HG03039 (cell line): ENCODE results near the gene KDM5C.

Source experiments
- ATAC-seq: cut with Tn5 transposase; IDR thresholded peaks from one replicate; pipeline ENCODE4 v1.9.1; 2021; ENCODE audit warnings: mild to moderate bottlenecking, moderate library complexity; ENCODE audit not compliant: unreplicated experiment

The KDM5C gene

DNA sequence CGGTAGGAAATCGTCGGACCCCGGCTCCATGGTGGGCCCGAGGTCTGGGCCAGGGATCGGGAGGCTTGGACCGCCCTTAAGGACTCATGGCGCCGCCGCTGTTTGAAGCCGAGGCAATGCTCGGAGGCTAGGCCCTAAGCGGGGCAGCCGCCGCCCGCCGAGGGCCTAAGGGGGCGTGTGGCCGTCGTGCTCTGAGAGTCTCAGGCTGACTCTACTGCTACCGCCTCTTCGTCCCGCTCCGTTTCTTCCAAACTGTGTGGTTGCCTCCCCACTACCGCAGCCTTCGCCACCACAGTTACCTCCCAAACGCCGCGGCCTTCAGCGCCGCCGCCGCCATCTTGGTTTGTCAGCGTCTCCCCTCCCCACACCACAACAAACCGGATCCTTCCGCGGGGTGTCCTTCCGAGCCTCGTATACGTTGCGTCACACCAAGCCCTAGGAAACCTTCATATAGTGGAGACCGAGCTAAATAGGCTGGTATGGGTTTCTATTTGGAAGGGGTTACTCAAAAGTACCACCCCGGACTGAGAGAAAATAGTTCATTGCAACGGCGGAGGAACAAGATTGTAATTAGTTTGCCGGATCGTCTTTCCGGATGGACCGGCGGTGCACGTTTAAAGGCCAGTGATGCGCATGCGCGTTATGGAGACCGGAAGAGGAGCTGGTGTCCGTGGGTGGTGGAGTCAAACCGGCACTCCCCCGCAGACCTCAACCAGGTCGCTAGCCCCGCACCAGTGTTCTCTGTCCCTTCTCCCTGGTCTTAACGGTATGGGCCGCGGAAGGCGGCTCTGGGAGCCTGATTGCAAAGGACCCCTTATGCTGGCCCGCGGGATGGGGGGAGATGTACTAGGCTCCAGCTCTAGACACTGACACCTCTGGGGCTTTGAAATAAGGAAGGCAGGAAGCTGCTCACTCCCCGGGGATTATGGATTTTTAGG is at the start of gene KDM5C:
Gene KDM5C, minus strand, starts transcription at position 348 of the 938 bp plus-strand sequence. Its CDS starts 318 bp downstream, at position 30.
- peak; percentile 57 for ATAC-seq

GRCh38 chrX:53272808-53273337 is 47.9 kb upstream of the KDM5C start:
- ATAC-seq, result no peak

- no peak for ATAC-seq
Measured at GRCh38 chrX:53269536-53270107, 44.6 kb upstream of the KDM5C start.

GRCh38 chrX:53268173-53268572 is 43.2 kb upstream of the KDM5C start:
- ATAC-seq, result no peak

DNA sequence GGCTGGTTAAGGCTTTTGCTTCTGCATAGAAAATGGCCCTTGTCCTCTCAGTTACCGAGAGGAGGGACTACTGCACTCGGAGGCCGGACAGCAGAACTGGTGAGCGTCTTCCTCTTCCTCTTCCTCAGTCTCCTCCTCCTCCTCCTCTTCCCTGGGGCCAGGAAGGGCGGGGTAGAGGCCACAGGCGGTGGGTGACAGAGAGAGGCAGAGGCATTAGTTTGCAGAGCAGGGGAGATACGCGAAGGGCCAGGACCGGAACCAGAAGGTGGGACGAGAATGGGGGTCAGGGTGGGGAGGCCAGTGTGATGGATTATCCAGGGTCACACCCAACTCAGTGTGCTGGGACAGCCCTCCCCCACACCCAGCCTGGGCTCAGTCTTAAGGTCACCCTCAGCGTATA is 41.9 kb upstream of the KDM5C start:
- ATAC-seq, result no peak

DNA sequence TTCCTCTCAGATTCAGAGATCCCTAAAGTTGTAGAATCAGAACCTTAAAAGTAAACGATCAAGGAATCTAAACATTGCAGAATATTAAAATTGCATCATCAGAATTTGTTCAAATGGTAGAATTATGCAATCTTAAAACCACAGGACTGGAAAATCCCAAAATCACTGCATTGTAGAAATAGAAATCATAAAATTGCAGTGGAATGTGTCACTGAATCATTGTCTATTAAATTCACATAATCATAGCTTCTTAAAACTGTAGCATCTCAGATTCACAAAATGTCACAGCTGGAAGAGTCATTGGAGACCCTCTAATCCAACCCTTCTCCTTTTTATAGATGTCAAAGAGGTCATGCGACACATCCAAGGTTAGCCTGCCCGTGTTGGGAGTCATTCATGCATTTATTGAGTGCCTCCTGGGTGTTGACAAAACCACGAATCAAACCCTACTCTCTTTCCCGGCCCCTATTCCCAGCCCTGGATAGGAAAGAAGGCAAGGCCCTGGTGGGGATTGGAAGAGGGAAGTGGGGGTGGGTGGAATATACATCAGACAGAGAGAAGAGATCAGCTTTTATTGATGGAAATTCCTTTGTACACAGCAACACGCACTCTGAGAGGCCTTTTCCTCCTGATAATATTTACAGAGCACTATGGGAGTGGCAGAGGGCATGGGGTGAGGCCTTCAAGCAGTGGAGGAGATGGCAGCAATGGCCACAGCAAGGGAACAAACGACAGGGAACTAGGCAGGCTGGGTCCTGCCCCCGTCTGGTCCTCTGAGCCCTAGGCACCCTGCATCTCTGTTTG is 41.0 kb upstream of the KDM5C start:
- ATAC-seq, result no peak

DNA sequence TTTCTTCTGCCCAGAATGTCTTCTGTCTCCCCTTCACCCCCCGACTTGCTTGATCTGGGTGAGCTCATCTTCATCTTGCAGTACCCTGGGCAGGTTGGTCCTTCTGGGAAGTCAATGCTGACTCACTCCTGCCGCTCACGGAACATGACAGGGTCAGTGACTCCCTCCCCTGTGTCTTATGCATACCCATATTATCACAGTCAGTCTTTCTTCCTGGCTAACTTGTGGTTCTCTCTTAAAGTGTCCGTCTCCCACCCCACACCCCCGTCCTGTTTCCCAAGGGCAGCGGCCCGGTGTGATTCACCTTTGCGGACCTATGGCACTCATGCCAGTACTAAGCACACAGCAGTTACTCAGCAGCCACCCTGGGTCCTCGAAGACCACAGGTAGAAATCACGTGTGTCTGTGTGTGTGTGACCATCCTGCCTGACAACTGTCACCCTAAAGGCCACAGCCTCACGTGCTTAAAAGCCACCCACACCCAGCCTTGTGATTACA is 38.6 kb upstream of the KDM5C start:
- no peak for ATAC-seq

DNA sequence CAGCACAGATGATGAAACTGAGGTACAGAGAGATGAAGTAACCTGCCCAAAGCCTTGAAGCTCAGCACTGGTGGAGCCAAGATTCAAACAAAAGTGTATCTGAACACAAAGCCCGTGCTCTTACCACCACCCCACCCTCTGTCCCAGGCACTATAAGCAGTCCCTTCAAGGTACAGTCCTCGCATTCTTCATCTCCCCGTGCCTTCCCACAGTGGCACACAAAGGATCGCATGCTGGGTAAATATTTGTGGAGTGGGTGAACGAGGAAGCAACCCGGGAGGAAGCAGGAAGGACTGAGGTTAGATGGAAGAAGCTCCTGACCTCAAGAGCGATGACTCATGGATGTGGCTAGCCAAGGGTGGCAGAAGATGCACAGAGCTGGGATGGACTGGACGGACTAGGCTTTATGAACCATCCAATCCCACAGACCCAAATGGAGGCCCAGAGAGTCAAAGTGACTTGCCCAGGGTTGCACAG is 37.9 kb upstream of the KDM5C start:
- ATAC-seq, result no peak

GRCh38 chrX:53262189-53262917 is 37.3 kb upstream of the KDM5C start:
- ATAC-seq, result no peak

DNA sequence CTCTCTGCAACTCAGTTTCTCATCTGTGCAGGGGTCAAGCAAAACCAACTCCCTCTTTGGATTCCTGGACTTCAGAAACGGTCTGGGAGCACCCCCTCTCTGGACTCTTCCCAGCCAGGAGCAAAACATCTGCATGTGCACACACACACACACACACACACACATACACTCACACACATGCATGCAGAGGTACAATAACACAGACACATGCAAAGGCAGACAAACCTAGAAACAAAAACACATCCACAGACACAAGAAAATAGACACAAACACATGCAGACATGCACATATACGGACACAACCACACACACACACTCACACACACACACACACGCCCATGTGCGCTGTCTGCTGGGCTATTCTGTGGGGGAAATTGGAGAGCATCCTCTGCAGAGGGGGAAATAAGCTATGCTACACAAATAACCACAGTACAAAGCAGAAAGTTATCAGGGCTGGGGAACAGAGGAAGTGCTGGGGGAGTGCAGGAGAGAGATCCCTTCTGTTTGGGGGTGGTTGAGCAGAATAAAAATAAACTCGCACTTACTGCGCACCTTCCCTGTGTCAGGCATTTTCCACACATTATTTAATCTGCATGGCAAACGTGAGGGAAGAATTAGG is 36.5 kb upstream of the KDM5C start:
- ATAC-seq, result no peak

GRCh38 chrX:53260836-53261235 is 35.8 kb upstream of the KDM5C start:
- no peak for ATAC-seq

- no peak for ATAC-seq
Measured at GRCh38 chrX:53257670-53258423, 32.8 kb upstream of the KDM5C start.

DNA sequence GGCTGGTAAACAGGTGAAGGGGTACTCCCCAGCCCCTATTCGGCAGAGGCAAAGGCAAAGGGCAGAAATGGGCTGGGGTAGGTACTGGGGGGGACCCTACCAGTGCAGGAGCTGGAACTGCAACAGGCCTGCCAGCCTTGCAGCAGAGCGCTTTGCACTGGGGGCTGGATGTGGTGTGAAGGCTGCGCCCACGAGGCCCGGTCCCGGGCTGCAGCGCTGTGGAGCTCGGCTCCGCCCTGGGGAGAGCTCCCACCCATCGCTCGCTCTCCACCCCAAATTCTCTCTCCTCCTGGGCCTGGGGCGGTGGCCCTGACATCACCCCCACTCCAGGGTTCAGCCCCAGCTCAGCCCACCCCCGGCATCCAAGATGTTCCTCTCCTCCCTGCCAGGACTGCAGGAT is 32.2 kb upstream of the KDM5C start:
- no peak for ATAC-seq

- ATAC-seq, result no peak
Measured at GRCh38 chrX:53256446-53257041, 31.5 kb upstream of the KDM5C start.

DNA sequence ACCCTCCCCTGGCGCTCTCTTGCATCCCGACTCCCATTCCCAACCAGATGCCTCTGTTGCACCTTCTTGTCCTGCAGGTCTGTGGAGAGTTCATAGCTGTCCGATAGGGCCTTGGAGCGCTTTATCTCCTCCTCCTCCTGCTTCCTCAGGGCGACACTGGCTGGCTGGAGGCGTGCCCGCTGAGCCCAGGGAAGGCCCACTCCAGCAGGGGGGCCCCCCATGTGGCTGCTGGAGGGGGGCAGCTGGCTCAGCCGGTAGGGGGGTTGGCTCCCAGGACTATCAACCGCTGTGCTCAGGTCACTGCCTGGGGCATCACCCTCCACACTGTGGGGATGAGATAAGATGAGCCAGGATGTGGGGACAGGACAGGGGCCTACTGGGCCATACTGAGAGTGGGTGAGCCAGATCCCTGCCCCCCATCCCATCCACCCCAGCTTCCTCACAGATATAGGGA is 30.8 kb upstream of the KDM5C start:
- no peak for ATAC-seq

GRCh38 chrX:53254570-53255461 is 29.8 kb upstream of the KDM5C start:
- ATAC-seq, result no peak

DNA sequence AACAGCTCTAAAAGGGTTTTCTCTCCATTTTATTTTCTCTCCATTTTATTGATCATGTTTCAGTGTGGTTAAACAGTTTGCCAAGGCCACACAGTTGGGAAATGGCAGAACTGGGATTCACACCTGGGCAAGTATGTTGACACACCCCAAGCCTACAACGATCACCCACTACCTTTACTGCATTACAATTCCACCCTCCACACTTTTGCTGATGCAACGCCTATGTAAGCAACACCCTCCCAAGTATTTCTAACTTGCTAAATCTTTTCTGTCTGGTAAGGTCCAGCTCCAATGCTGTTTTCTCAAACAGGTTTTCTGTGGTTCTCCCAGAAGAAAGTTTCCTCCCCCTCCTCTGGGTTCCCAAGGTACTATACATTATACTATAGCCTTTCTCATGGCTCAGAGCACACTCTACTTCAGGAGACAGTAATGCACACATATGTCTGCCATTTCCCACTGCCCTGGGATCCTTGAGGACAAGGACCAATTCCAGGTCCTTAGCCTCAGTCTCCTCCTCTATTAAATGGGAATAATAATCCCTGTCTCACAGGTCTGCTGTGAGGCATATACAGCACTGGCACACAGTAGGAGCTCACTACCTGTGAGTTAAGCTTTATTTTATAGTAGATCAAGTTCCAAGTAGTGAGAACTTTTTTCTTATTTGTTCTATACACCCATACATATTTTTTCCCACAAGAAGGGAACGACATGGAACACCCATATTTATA is 28.4 kb upstream of the KDM5C start:
- no peak for ATAC-seq
